Activated T-cell treated with anti-CD3 and anti-CD28 coated beads, Interleukin-2, amount 50 U/mL, for 24 hours (primary cell): Measurements from ENCODE around the gene DISC1.
"Not testable (repeated sequence)": the region's sequence is repeated elsewhere in the genome, so short reads cannot be mapped to it uniquely, and the experiment has no call there.

Source experiments
- DNase-seq: peaks from one replicate; pipeline ENCODE4 v3.0.0-alpha.2; 2020
- H3K27ac Mint-ChIP-seq: 2 replicates; pipeline ENCODE4 v1.8.0; 2020; ENCODE audit warnings: mild to moderate bottlenecking, mixed read lengths
- H3K27me3 Mint-ChIP-seq: 2 replicates; pipeline ENCODE4 v1.8.0; 2020; ENCODE audit warnings: mixed read lengths
- H3K36me3 Mint-ChIP-seq: 2 replicates; pipeline ENCODE4 v1.8.0; 2020; ENCODE audit warnings: low read depth, mixed read lengths
- H3K4me1 Mint-ChIP-seq: 2 replicates; pipeline ENCODE4 v1.8.0; 2020; ENCODE audit warnings: low read depth, mixed read lengths
- H3K4me3 Mint-ChIP-seq: 2 replicates; pipeline ENCODE4 v1.8.0; 2020; ENCODE audit warnings: mild to moderate bottlenecking, moderate library complexity, mixed read lengths
- H3K9me3 Mint-ChIP-seq: 2 replicates; pipeline ENCODE4 v1.8.0; 2020; ENCODE audit warnings: mixed read lengths

The DISC1 gene

DNA sequence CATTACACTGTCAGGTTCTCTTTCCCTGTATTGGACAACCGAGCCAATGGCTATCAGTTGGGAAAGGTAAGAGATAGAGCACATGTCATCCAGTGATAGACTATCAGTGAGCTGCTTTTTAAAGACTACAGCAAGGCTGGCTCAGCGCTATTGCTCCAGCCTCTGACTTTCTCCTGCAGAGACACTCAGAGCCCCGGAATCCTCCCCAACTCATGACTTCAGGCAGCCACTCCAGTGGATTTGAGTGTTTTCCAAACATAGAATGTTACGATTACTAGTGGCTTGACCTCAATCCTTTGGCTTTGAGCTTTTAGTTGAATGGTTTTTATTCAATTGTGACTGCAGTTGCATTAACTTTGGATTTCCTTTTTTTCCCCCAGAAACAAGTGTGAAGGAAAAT is 331.9 kb downstream of the DISC1 start:
- peaks cover 31% of the 10 kb centered on the region for H3K36me3 Mint-ChIP-seq
- no peaks in the 10 kb centered on the region for H3K27me3 Mint-ChIP-seq
- H3K27ac Mint-ChIP-seq = no peak overlapping the region
- no peak overlapping the region for H3K4me3 Mint-ChIP-seq
- H3K4me1 Mint-ChIP-seq = no peaks in the 10 kb centered on the region
- no peak for DNase-seq
- peaks cover 6% of the 10 kb centered on the region for H3K9me3 Mint-ChIP-seq

GRCh38 chr1:231959225-231959884 is 332.8 kb downstream of the DISC1 start:
- Mint-ChIP-seq H3K9me3 (peaks cover 6% of the 10 kb centered on the region), H3K27ac (no peak overlapping the region), H3K27me3 (no peaks in the 10 kb centered on the region), H3K36me3 (peaks cover 31% of the 10 kb centered on the region), H3K4me1 (no peaks in the 10 kb centered on the region), H3K4me3 (no peak overlapping the region)
- no peak for DNase-seq

DNA sequence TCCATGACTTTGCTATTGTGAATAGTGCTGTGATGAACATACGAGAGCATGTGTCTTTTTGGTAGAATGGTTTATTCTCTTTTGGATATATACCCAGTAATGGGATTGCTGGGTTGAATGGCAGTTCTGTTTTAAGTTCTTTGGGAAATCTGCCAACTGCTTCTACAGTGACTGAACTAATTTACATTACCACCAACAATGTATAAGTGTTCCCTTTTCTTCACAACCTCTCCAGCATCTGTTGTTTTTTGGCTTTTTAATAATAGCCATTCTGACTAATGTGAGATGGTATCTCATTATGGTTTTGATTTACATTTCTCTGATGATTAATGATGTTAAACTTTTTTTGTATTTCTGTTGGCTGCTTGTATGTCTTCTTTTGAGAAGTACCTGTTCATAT is 335.2 kb downstream of the DISC1 start:
- H3K36me3 Mint-ChIP-seq = peaks cover 22% of the 10 kb centered on the region
- H3K4me3 Mint-ChIP-seq, H3K27me3 Mint-ChIP-seq, H3K4me1 Mint-ChIP-seq, H3K27ac Mint-ChIP-seq, H3K9me3 Mint-ChIP-seq, DNase-seq: not testable (repeated sequence)

GRCh38 chr1:231962636-231963035 is 336.0 kb downstream of the DISC1 start:
- Mint-ChIP-seq H3K36me3 (peaks cover 21% of the 10 kb centered on the region), H3K9me3 (no peaks in the 10 kb centered on the region), H3K27ac (no peak overlapping the region), H3K4me3 (no peak overlapping the region), H3K27me3 (no peaks in the 10 kb centered on the region), H3K4me1 (no peaks in the 10 kb centered on the region)
- no peak for DNase-seq

- Mint-ChIP-seq H3K27me3 (no peaks in the 10 kb centered on the region), H3K27ac (no peak overlapping the region), H3K4me1 (no peaks in the 10 kb centered on the region), H3K36me3 (peaks cover 29% of the 10 kb centered on the region), H3K9me3 (no peaks in the 10 kb centered on the region), H3K4me3 (no peak overlapping the region)
- DNase-seq = no peak
Observed at GRCh38 chr1:231964241-231964640, 337.7 kb downstream of the DISC1 start.

- DNase-seq = no peak
- peaks cover 27% of the 10 kb centered on the region for H3K36me3 Mint-ChIP-seq
- H3K4me1 Mint-ChIP-seq = no peaks in the 10 kb centered on the region
Observed at GRCh38 chr1:231964961-231965360, 338.4 kb downstream of the DISC1 start.

DNA sequence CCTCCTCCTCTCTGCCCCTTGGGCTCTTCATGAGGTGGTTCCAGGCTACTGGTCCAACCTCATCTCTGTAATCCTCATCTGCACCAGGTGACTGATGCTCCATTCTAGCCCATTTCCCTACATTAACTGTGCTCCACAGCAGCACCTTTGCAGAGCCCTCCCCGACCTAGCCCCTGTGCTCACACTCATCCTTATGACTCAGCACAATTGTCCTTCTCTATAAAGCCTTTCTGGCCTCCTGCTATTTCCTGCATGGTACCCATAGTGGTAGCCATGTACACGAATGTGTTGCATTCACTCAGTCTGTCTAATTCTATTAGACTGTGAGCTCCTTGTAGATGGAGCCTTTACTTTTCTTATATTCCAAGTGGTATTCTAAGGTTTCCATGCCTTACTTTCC is 339.0 kb downstream of the DISC1 start:
- Mint-ChIP-seq H3K36me3 (peaks cover 23% of the 10 kb centered on the region), H3K9me3 (no peaks in the 10 kb centered on the region), H3K27me3 (no peaks in the 10 kb centered on the region), H3K4me1 (peaks cover 3% of the 10 kb centered on the region), H3K27ac (no peak overlapping the region), H3K4me3 (no peak overlapping the region)
- DNase-seq = no peak

More at GRCh38 chr1:231964961-231965360, 338.4 kb downstream of the DISC1 start:
- Mint-ChIP-seq H3K9me3 (no peaks in the 10 kb centered on the region), H3K27me3 (no peaks in the 10 kb centered on the region), H3K27ac (no peak overlapping the region), H3K4me3 (no peak overlapping the region)

DNA sequence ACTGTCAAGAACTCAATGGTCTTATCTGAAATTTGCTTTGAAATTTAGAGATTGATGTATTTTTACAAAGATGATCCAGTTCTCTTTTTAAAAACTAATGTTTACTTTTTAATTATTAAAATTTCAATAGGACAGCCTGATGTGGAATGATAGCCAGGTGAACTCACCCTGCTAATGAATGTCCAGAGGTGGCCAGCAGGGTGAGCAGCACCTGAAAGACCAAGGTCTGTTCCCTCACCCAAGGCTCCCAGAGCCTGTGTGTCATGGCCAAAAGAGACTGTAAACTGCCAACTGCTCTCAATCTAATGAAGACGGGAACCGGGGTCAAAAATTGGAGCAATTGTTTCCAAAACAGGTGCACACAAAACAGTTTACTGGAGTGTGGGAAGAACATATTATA is 340.4 kb downstream of the DISC1 start:
- Mint-ChIP-seq H3K27me3 (no peaks in the 10 kb centered on the region), H3K4me1 (peaks cover 14% of the 10 kb centered on the region), H3K4me3 (no peak overlapping the region), H3K36me3 (peaks cover 20% of the 10 kb centered on the region), H3K9me3 (no peaks in the 10 kb centered on the region), H3K27ac (no peak overlapping the region)
- DNase-seq = no peak

DNA sequence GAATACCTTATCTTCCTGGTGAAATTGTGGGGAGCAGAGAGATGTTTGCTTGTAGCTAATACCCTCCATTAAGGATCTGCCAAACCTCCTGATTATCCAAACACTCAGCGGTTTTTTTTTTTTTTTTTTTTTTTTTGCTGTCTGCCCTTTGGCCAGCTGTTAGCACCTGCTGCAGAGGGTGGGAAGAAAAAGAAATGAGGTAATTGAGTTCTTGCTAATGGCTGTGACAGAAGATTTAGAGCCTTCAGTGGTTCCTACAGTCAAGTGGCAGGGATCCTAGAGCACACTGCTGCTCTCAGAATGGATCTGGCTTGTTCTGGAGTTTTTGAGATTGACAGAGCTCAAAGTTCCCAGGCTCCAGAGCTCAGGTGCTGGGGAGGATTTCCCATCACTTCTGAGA is 342.5 kb downstream of the DISC1 start:
- H3K4me3 Mint-ChIP-seq = no peak overlapping the region
- peaks cover 26% of the 10 kb centered on the region for H3K4me1 Mint-ChIP-seq
- no peak for DNase-seq
- H3K36me3 Mint-ChIP-seq = peaks cover 23% of the 10 kb centered on the region
- no peaks in the 10 kb centered on the region for H3K27me3 Mint-ChIP-seq
- no peaks in the 10 kb centered on the region for H3K9me3 Mint-ChIP-seq
- H3K27ac Mint-ChIP-seq = no peak overlapping the region

GRCh38 chr1:231969761-231970160 is 343.2 kb downstream of the DISC1 start:
- DNase-seq, H3K27me3 Mint-ChIP-seq, H3K27ac Mint-ChIP-seq, H3K9me3 Mint-ChIP-seq, H3K4me3 Mint-ChIP-seq: not testable (repeated sequence)
- peaks cover 27% of the 10 kb centered on the region for H3K4me1 Mint-ChIP-seq
- H3K36me3 Mint-ChIP-seq = peaks cover 23% of the 10 kb centered on the region

DNA sequence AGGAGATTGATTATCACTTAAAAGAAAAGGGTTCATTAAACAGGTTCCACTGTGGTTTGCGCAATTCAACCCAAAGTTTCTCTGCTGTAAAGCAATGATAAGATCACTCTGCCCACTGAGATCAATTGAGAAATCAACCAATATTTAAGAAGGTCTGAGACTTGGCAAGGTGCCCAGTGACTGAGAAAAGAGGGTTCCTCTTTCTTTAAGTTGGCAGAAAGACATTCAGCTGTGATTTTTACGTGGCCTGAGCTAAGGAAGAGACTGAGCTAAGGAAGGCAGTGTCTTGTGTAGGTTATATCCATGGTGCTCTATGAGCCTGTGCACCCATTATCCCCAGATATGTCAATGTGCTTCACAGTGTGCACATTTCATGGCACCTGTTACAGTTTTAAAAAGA is 344.1 kb downstream of the DISC1 start:
- H3K4me3 Mint-ChIP-seq = no peak overlapping the region
- peaks cover 30% of the 10 kb centered on the region for H3K36me3 Mint-ChIP-seq
- H3K27me3 Mint-ChIP-seq = no peaks in the 10 kb centered on the region
- no peak overlapping the region for H3K27ac Mint-ChIP-seq
- no peak for DNase-seq
- peaks cover 27% of the 10 kb centered on the region for H3K4me1 Mint-ChIP-seq
- peaks cover 4% of the 10 kb centered on the region for H3K9me3 Mint-ChIP-seq

GRCh38 chr1:231971397-231972110 is 345.0 kb downstream of the DISC1 start:
- Mint-ChIP-seq H3K36me3 (peaks cover 30% of the 10 kb centered on the region), H3K4me3 (no peak overlapping the region), H3K27me3 (no peaks in the 10 kb centered on the region), H3K4me1 (peaks cover 27% of the 10 kb centered on the region), H3K27ac (no peak overlapping the region), H3K9me3 (peaks cover 4% of the 10 kb centered on the region)
- no peak for DNase-seq

DNA sequence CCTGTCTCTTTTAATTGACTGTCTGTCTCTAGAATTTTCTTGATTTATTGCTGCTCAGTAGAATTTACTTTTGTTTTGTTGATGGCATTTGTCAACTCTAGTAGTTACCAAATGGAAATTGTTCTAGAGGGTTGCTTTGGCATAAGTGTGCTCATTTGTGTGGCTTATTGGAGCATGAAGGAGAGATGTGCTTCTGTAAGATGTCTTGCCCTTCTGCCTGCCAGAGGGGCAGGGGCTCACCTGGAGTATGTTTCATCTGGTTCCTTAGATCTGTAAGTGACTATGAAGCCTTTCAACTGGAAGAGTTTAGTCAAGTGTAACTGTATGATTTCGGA is 345.5 kb downstream of the DISC1 start:
- Mint-ChIP-seq H3K36me3 (peaks cover 30% of the 10 kb centered on the region), H3K4me1 (peaks cover 27% of the 10 kb centered on the region), H3K4me3 (no peak overlapping the region), H3K27me3 (no peaks in the 10 kb centered on the region), H3K27ac (no peak overlapping the region), H3K9me3 (peaks cover 5% of the 10 kb centered on the region)
- DNase-seq = no peak

GRCh38 chr1:231973830-231974229 is 347.2 kb downstream of the DISC1 start:
- peak; percentile 34 for DNase-seq
- H3K4me3 Mint-ChIP-seq = no peak overlapping the region
- peaks cover 10% of the 10 kb centered on the region for H3K9me3 Mint-ChIP-seq
- H3K36me3 Mint-ChIP-seq = peaks cover 21% of the 10 kb centered on the region
- peak overlapping the region; percentile 29 for H3K27ac Mint-ChIP-seq
- H3K27me3 Mint-ChIP-seq = no peaks in the 10 kb centered on the region
- peaks cover 27% of the 10 kb centered on the region for H3K4me1 Mint-ChIP-seq

- no peak overlapping the region for H3K4me3 Mint-ChIP-seq
- H3K27ac Mint-ChIP-seq = no peak overlapping the region
- peaks cover 10% of the 10 kb centered on the region for H3K9me3 Mint-ChIP-seq
- no peak for DNase-seq
- H3K27me3 Mint-ChIP-seq = no peaks in the 10 kb centered on the region
- peaks cover 18% of the 10 kb centered on the region for H3K4me1 Mint-ChIP-seq
- peaks cover 10% of the 10 kb centered on the region for H3K36me3 Mint-ChIP-seq
Observed at GRCh38 chr1:231976231-231976630, 349.6 kb downstream of the DISC1 start.
